GM11168 (cell line): ENCODE data around the gene PBX1.
"Not testable (repeated sequence)": the region's sequence is repeated elsewhere in the genome, so short reads cannot be mapped to it uniquely, and the experiment has no call there.

ENCODE experiments used
- in situ Hi-C: fragments of 300-500 bp; cut with MboI; formaldehyde crosslinking; loops from one replicate; pipeline ENCODE4 v1.12.0; 2022; ENCODE audit warnings: low sequenced_read_pairs; ENCODE audit not compliant: unreplicated experiment

The PBX1 gene

GRCh38 chr1:164636757-164637156 lies 77.8 kb downstream of the PBX1 start:
- in situ Hi-C loops, result no loop called here

- in situ Hi-C loops, result no loop called here
These were observed 78.7 kb downstream of the PBX1 start for GRCh38 chr1:164637461-164638375.

DNA sequence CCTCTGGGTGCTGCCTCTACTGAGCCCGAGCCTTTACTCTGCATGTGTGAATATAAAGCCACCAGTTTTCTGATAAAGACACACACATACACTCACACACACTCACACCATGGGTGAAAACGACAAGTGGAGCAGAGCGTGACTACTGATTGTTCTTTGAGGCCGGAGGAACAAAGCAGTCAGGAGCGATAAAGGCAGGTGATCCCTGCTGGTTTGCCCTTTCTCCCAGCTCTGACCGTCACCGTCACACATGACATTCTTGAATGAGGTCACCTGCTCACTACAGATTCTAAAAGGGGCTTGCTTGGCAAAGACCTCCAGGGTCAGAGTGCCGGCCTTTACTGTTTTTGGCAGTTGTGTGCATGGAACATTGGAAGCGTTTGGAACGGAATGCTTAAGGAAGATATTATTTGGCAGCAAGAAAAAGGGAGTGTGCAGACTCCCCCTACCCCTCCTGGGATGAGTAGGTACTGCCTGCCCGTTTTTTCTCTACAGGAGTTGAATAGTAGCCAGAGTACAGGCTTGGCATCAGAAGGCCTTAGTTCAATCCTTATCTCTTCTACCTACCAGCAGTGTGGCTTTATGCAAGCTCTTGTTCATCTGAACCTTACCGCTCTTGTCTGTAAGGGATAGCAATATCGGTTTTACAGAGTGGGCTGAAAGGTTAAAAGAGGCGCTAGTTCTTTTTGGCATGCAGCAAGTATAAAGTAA lies 79.7 kb downstream of the PBX1 start:
- in situ Hi-C loops, result no loop called here

DNA sequence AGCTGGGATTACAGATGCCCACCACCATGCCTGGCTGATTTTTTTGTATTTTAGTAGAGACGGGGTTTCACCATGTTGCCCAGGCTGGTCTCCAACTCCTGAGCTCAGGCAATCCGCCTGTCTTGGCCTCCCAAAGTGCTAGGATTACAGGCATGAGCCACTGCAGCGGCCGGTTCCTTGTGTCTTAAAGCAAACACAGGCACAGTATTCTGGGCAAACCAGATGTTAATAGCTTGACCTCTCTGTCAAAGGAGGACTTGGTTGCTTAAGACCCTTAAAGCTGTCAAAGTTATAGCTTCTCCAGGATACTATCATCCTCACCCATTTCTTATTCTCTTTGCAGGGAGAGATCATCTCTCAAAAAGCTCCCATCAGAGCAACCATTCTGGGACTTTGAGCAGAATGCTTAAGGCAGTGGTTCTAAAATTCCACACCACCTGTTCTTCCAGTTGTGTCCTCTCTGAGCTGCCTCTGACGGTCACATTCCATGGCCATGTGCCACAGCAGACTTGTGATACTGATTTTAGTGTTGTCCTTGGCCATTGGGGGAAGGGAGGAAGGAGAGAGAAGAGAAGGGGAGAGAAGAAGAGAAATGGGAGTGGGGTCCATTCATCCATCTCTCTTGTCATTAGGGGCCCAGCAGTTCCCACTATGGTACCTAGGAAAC lies 81.8 kb downstream of the PBX1 start:
- in situ Hi-C loops, result no loop called here

DNA sequence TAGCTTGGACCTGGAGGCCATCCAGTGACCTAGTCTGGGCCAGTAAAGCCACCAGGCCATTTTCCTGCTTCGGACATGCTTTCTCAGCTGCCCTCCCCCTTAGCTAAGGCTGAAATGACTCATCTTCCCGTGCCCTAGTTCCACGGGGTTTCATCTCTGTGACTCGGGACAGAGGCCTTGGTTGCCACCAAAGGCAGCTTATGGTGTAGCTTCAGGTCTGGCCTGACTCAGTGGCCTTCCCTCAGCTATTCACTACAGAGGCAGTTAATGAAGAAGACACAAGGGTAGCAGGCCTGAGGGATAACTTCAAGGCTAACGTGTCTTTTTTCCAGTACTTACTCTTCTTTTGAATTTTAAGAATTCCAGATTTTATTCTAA lies 82.4 kb downstream of the PBX1 start:
- in situ Hi-C loops, result no loop called here

DNA sequence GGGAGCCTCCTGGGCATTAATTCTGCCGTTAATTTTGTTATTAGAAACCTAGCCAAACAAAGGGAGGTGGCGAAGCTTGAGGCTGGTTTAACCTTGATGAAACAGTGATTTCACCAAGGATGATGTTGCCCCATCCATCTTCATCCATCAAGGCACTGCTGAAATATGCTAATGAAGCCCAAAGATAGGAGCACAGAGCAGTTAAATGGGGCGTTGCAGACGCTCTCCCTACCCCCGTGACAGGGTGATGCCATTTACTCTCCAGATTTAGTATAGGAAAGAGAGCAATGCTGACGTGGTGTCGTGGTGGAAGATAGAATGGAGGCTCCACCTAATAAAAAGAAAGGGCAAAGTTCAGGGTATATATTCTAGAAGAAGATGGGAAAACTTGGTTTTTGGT lies 84.0 kb downstream of the PBX1 start:
- in situ Hi-C loops, result no loop called here

- in situ Hi-C loops, result no loop called here
These were observed 85.3 kb downstream of the PBX1 start for GRCh38 chr1:164644268-164644667.

DNA sequence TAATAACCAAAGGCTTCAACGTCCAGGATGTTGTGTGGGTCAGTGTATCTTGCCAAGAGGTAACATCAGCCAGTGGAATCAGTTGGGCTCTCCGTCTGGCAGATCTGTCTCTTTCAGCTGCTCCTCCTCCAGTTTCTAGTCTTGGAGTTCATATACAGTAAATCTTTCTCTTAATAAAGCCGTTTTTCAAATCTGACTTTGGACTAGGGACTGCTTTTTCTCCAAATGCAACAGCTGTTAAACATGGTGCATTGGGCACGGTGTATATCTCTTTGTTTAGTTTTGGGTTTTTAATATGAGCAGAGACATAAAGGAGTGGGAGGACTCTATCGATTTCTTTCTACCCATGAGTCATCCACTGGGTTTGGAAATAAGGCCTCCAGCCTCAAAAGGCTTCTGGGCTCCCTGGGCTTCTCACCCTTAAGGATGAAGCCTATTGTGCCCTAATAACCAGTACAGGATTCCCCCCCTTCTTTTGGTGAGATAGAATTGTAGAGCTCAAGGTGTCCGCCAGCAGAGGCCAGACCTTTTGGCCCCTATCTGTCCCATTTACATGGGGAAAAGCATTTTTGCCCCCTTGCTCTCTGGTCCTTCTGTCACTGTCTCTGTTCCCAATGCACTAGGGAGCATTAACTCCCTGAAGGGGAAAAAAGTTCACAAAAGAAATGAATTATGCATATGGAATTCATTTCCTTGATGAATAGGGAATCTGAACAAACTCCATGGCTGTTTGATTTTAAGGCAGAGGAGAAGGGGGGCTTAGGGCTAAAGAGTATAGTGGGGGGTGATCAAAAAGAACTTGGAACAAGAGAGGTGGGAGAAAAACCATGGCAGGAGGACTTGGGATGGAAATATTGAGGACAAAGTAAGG lies 86.0 kb downstream of the PBX1 start:
- in situ Hi-C loops, result no loop called here

- in situ Hi-C loops, result no loop called here
These were observed 86.9 kb downstream of the PBX1 start for GRCh38 chr1:164645921-164646320.

GRCh38 chr1:164647211-164647610 lies 88.2 kb downstream of the PBX1 start:
- in situ Hi-C loops, result no loop called here

DNA sequence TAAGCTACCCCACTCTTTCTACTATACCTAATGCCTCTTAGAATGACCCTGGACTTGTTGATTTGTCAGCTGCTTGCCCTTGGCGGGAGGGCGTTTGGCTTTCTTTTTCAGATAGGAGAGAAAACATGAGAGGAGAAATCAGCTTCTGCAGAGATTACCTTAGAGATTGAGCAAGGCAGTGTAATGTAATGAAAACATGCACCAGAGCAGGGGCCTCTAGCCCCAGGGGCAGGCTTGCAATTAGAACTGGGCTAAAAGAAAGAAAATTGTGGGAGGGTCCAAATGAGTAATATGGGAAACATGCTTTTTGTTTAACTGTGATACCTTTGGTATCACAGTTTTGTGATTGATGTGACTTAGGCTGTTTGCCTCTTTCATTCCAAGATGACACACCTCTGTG lies 89.7 kb downstream of the PBX1 start:
- in situ Hi-C loops, result no loop called here

DNA sequence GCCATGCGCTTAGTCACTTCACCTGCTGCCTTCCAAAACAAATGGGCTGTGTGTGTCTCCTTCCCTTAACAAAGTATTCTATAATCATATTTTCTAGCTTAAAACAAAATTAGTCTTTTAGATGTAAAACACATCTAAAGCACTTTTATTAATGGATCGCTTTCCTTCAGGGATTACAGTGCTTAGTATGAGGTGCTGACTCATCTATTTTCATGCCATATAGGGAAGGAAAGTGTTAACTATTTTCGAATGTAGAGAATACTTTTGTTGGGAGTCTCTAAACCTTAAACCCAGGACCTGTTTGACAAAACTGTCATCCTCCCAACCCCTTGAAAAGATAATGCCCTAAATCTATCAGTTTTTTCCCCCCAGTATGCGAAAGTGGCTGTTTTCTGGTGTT lies 90.2 kb downstream of the PBX1 start:
- in situ Hi-C loops, result no loop called here

DNA sequence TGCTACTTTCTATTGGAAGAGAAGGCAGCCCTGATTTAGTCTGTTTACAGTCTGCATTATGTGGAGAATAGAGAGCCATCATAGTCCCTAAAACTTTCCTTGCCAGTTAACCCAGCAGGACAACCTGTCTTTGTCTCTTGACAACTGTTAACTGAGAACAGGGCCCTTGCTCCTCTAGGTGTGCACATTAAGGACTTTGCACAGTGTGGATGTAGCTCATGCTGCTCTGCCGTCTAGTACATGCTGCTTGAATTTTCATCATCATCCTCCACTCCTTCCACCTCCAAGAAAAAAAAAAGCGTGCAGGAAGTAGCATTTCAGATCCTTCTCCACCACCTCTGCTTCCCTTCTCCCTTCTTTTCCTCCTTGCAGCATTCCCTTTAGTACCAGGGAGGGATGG lies 91.5 kb downstream of the PBX1 start:
- in situ Hi-C loops, result no loop called here

GRCh38 chr1:164651351-164651951 lies 92.5 kb downstream of the PBX1 start:
- in situ Hi-C loops, result no loop called here

GRCh38 chr1:164652969-164653368 lies 94.0 kb downstream of the PBX1 start:
- in situ Hi-C loops, result not testable (repeated sequence)

DNA sequence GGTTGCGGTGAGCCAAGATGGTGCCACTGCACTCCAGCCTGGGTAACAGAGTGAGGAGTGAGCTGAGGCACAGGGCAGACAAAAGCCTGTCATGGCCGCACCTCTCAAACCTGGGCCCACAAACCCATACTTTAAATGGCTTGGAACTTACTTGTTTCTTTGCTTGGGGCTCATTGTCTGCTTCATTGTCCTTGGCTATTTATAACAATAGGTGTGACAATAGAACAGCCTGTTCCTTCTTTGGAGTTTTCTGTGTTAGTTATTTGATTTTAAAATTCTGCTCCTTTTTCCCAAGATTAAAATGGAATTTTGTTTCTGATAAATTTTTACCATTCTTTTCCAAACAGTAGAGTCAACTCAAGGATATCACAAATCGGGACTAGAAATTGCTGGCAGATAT lies 94.7 kb downstream of the PBX1 start:
- in situ Hi-C loops, result no loop called here

GRCh38 chr1:164654200-164654599 lies 95.2 kb downstream of the PBX1 start:
- in situ Hi-C loops, result no loop called here

DNA sequence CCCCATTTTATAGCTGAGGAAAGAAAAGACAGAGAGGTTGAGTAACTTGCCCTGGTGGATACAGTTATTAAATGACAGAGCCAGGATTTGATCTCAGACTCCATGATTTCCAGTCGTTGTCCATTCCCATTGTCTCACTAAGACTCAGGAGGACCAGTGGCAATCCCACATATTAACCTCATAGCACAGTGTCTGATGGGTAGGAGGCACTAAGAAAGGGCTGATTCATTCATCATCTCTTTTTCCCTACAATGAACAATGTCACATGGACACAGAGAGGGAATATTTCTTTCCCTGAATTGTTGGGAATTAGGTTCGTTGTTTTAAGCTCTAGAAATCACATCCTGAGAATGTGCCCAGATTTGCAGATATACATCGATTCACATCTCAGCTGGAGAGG lies 99.9 kb downstream of the PBX1 start:
- in situ Hi-C loops, result no loop called here

GRCh38 chr1:164659621-164660411 lies 100.8 kb downstream of the PBX1 start:
- in situ Hi-C loops, result no loop called here
